ENCODE measurements around the gene PIMREG.

The PIMREG gene

GRCh38 chr17:6439951-6440350 lies 4.3 kb upstream of the PIMREG start:
- no peak for DNase-seq (ENCODE audit: low read depth)

GRCh38 chr17:6442775-6443174 lies 1.5 kb upstream of the PIMREG start:
- no peak for DNase-seq (ENCODE audit: low read depth)

GRCh38 chr17:6444571-6445335 lies 498 bp downstream of the PIMREG start:
- DNase-seq (ENCODE audit: low read depth): no peak

GRCh38 chr17:6446516-6447100 lies 2.4 kb downstream of the PIMREG start:
- no peak for DNase-seq (ENCODE audit: low read depth)

- DNase-seq (ENCODE audit: low read depth): no peak
Measured at GRCh38 chr17:6448473-6448872, 4.2 kb downstream of the PIMREG start.

GRCh38 chr17:6449307-6449706 lies 5.1 kb downstream of the PIMREG start:
- no peak for DNase-seq (ENCODE audit: low read depth)

GRCh38 chr17:6450926-6451832 lies 6.9 kb downstream of the PIMREG start:
- no peak for DNase-seq (ENCODE audit: low read depth)

GRCh38 chr17:6452471-6453266 lies 8.4 kb downstream of the PIMREG start:
- no peak for DNase-seq (ENCODE audit: low read depth)

- no peak for DNase-seq (ENCODE audit: low read depth)
Measured at GRCh38 chr17:6453279-6454024, 9.2 kb downstream of the PIMREG start.

- no peak for DNase-seq (ENCODE audit: low read depth)
Measured at GRCh38 chr17:6454495-6455320, 10.5 kb downstream of the PIMREG start.

- DNase-seq (ENCODE audit: low read depth): no peak
Measured at GRCh38 chr17:6455321-6455705, 11.1 kb downstream of the PIMREG start.

- no peak for DNase-seq (ENCODE audit: low read depth)
Measured at GRCh38 chr17:6456321-6456720, 12.1 kb downstream of the PIMREG start.

- DNase-seq (ENCODE audit: low read depth): no peak
Measured at GRCh38 chr17:6456914-6457687, 12.8 kb downstream of the PIMREG start.

- no peak for DNase-seq (ENCODE audit: low read depth)
Measured at GRCh38 chr17:6457688-6458459, 13.6 kb downstream of the PIMREG start.

- no peak for DNase-seq (ENCODE audit: low read depth)
Measured at GRCh38 chr17:6458460-6458950, 14.2 kb downstream of the PIMREG start.

- DNase-seq (ENCODE audit: low read depth): no peak
Measured at GRCh38 chr17:6460531-6461161, 16.4 kb downstream of the PIMREG start.

GRCh38 chr17:6461246-6461645 lies 17.0 kb downstream of the PIMREG start:
- DNase-seq (ENCODE audit: low read depth): no peak

Measured in stimulated activated CD8-positive, alpha-beta memory T cell treated with anti-CD3 and anti-CD28 coated beads, Interleukin-7, amount 100 ng/mL, for 24 hours (primary cell).